OCI-LY7 (cell line): ENCODE results near the gene GPANK1.

Experiments used
- EZH2phosphoT487 ChIP-seq: fragments of 200-600 bp; sonication (generic); IDR thresholded peaks from 2 replicates; pipeline ENCODE4 v1.6.1; 2018; ENCODE audit warnings: low read depth, borderline replicate concordance, mild to moderate bottlenecking, mixed run types, antibody characterized with exemption, low read length, moderate library complexity, mixed read lengths
- TF ChIP-seq, protein P1 (sequence below): fragments of 200-600 bp; sonication (generic); conservative IDR thresholded peaks from 2 replicates; pipeline ENCODE4 v1.5.1; 2014; ENCODE audit warnings: mild to moderate bottlenecking, antibody characterized with exemption, low read length, moderate library complexity, mixed read lengths

DNA sequence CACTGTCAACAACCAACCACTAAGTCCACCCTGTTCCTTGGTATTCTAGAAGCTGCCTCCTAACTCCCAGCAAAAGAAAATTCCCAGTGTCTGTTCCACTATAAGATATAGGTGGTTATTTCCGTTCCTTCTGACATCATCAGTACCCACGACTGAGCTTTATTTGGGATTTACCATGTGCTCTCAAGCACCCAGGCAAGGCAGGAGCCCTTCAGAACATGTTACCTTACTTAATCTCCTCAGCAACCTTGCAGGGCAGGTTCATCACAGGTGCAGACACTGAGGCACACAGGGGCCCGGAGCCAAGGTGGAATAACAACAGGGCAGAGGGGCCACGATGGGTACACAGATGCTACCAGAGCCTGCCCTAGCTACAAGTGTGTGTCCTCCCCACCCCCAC lies 27.6 kb upstream of the GPANK1 start:
- TF ChIP-seq, protein P1, sequence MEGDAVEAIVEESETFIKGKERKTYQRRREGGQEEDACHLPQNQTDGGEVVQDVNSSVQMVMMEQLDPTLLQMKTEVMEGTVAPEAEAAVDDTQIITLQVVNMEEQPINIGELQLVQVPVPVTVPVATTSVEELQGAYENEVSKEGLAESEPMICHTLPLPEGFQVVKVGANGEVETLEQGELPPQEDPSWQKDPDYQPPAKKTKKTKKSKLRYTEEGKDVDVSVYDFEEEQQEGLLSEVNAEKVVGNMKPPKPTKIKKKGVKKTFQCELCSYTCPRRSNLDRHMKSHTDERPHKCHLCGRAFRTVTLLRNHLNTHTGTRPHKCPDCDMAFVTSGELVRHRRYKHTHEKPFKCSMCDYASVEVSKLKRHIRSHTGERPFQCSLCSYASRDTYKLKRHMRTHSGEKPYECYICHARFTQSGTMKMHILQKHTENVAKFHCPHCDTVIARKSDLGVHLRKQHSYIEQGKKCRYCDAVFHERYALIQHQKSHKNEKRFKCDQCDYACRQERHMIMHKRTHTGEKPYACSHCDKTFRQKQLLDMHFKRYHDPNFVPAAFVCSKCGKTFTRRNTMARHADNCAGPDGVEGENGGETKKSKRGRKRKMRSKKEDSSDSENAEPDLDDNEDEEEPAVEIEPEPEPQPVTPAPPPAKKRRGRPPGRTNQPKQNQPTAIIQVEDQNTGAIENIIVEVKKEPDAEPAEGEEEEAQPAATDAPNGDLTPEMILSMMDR = no peak
- TF ChIP-seq EZH2phosphoT487 = no peak
